ENCODE measurements around the gene AJAP1. TPM values are rescaled to one million over a fixed set of nuclear protein-coding genes. Genes with fewer than 3 reads are reported as not detected.

AJAP1 gene
- total and polyA plus RNA-seq, 2 of the 13 experiments (the other 11 are each of a cell fraction or from before 2014, with no cell fraction given) = not detected

- TF ChIP-seq ATRX (CRISPR knock-in tag; IDR thresholded peaks at IDR 0.05; ENCODE audit: borderline replicate concordance) = no peak
- no peak for TF ChIP-seq ZNF75D (CRISPR knock-in tag; IDR thresholded peaks at IDR 0.05; ENCODE audit: borderline replicate concordance)
- TF ChIP-seq GTF3A (CRISPR knock-in tag; conservative IDR thresholded peaks at IDR 0.05) = no peak
- no peak for TF ChIP-seq NR2F1 (CRISPR knock-in tag; IDR thresholded peaks at IDR 0.05)
- no peak for TF ChIP-seq CCDC6 (CRISPR knock-in tag; IDR thresholded peaks at IDR 0.05)
- no peak for TF ChIP-seq MEF2D (CRISPR knock-in tag; IDR thresholded peaks at IDR 0.05)
- no peak for TF ChIP-seq DNMT1 (CRISPR knock-in tag; IDR thresholded peaks at IDR 0.05)
- TF ChIP-seq FOXK2 (IDR thresholded peaks at IDR 0.05) = no peak
- TF ChIP-seq, protein P1, sequence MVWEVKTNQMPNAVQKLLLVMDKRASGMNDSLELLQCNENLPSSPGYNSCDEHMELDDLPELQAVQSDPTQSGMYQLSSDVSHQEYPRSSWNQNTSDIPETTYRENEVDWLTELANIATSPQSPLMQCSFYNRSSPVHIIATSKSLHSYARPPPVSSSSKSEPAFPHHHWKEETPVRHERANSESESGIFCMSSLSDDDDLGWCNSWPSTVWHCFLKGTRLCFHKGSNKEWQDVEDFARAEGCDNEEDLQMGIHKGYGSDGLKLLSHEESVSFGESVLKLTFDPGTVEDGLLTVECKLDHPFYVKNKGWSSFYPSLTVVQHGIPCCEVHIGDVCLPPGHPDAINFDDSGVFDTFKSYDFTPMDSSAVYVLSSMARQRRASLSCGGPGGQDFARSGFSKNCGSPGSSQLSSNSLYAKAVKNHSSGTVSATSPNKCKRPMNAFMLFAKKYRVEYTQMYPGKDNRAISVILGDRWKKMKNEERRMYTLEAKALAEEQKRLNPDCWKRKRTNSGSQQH (CRISPR knock-in tag; IDR thresholded peaks at IDR 0.05; ENCODE audit: low read depth) = no peak
These were observed 80.4 kb downstream of the AJAP1 start (continued) for GRCh38 chr1:4734791-4735190.

- CTCF ChIA-PET (ENCODE audit: low intra/inter-chr PET ratio, low total read pairs) = no interaction called here
- in situ Hi-C loops (cut with HindIII; ENCODE audit: extremely low pct_ligation_motif_present, low pct_unique_long_range_greater_than_20kb) = no loop called here
- peaks cover 0 to 2% of the 10 kb centered on the region in 2 experiments; a peak in 2 of 5 replicates for H3K27me3 ChIP-seq (ENCODE audit: control insufficient read depth in 1 of 2, insufficient read depth in 2 of 2, low read length in 2 of 2)
- TF ChIP-seq NR1H2 (CRISPR knock-in tag; IDR thresholded peaks at IDR 0.05; ENCODE audit: borderline replicate concordance, low read depth) (no peak), HDAC6 (IDR thresholded peaks at IDR 0.05; ENCODE audit: low read depth, low read length) (no peak), EP300 (IDR thresholded peaks at IDR 0.05; ENCODE audit: low read depth in 2 of 2, low read length in 2 of 2) (no peak), EP300 (CRISPR knock-in tag; IDR thresholded peaks at IDR 0.05; ENCODE audit: borderline replicate concordance) (no peak), CCDC6 (CRISPR knock-in tag; IDR thresholded peaks at IDR 0.05) (no peak), MYNN (CRISPR knock-in tag; IDR thresholded peaks at IDR 0.05; ENCODE audit: low read depth) (no peak), ZNF883 (CRISPR knock-in tag; IDR thresholded peaks at IDR 0.05; ENCODE audit: not compliant biosample characterization) (no peak), MBD4 (IDR thresholded peaks at IDR 0.05; ENCODE audit: borderline replicate concordance, low read length) (no peak), NFKBIZ (CRISPR knock-in tag; IDR thresholded peaks at IDR 0.05) (no peak)
- TF ChIP-seq, protein P2, sequence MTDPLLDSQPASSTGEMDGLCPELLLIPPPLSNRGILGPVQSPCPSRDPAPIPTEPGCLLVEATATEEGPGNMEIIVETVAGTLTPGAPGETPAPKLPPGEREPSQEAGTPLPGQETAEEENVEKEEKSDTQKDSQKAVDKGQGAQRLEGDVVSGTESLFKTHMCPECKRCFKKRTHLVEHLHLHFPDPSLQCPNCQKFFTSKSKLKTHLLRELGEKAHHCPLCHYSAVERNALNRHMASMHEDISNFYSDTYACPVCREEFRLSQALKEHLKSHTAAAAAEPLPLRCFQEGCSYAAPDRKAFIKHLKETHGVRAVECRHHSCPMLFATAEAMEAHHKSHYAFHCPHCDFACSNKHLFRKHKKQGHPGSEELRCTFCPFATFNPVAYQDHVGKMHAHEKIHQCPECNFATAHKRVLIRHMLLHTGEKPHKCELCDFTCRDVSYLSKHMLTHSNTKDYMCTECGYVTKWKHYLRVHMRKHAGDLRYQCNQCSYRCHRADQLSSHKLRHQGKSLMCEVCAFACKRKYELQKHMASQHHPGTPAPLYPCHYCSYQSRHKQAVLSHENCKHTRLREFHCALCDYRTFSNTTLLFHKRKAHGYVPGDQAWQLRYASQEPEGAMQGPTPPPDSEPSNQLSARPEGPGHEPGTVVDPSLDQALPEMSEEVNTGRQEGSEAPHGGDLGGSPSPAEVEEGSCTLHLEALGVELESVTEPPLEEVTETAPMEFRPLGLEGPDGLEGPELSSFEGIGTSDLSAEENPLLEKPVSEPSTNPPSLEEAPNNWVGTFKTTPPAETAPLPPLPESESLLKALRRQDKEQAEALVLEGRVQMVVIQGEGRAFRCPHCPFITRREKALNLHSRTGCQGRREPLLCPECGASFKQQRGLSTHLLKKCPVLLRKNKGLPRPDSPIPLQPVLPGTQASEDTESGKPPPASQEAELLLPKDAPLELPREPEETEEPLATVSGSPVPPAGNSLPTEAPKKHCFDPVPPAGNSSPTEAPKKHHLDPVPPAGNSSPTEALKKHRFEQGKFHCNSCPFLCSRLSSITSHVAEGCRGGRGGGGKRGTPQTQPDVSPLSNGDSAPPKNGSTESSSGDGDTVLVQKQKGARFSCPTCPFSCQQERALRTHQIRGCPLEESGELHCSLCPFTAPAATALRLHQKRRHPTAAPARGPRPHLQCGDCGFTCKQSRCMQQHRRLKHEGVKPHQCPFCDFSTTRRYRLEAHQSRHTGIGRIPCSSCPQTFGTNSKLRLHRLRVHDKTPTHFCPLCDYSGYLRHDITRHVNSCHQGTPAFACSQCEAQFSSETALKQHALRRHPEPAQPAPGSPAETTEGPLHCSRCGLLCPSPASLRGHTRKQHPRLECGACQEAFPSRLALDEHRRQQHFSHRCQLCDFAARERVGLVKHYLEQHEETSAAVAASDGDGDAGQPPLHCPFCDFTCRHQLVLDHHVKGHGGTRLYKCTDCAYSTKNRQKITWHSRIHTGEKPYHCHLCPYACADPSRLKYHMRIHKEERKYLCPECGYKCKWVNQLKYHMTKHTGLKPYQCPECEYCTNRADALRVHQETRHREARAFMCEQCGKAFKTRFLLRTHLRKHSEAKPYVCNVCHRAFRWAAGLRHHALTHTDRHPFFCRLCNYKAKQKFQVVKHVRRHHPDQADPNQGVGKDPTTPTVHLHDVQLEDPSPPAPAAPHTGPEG (CRISPR knock-in tag; IDR thresholded peaks at IDR 0.05) = no peak
These were observed 81.8 kb downstream of the AJAP1 start for GRCh38 chr1:4736254-4736653.

More at GRCh38 chr1:4736254-4736653, 81.8 kb downstream of the AJAP1 start:
- DNase-seq (ENCODE audit: low spot score) (no peak), ATAC-seq (no peak), FAIRE-seq (no peak)
- Histone ChIP-seq H3K79me2 (ENCODE audit: insufficient read depth, low read length) (no peaks in the 10 kb centered on the region), H4K20me1 (ENCODE audit: insufficient read depth, low read length) (no peaks in the 10 kb centered on the region), H3K9ac (ENCODE audit: insufficient read depth, low read depth, low read length) (no peak overlapping the region), H3K4me2 (ENCODE audit: low read depth, low read length) (no peak overlapping the region), H3K36me3 (replicated peaks in 1 of 2; ENCODE audit: control insufficient read depth in 1 of 2, insufficient read depth in 2 of 2, low read length in 2 of 2) (no peaks in the 10 kb centered on the region), H3K4me3 (replicated peaks in 1 of 3; ENCODE audit: insufficient read depth in 1 of 3, low read depth in 2 of 3, low read length in 3 of 3) (no peak overlapping the region), H3K4me1 (ENCODE audit: insufficient read depth, low read length) (no peaks in the 10 kb centered on the region), H2AFZ (ENCODE audit: low read length) (no peak overlapping the region), H3K9me3 (ENCODE audit: low read length) (no peaks in the 10 kb centered on the region), H3K27ac (ENCODE audit: extremely low read length, insufficient read depth, low read length) (no peak overlapping the region)
- WGBS (ENCODE audit: low lambda C conversion rate) = 53% methylated on average over 7 of the region's 7 CpGs
- intact Hi-C loops (cut with micrococcal nuclease; ENCODE audit: unreplicated experiment) = no loop called here
- POLR2A ChIA-PET = no interaction called here
- no TSS peak for BruUV-seq (replicated peaks)
